Measurements from ENCODE around the gene FERD3L.

FERD3L gene

GRCh38 chr7:19098510-19098909, 46.7 kb downstream of the FERD3L start:
- DNase-seq = no peak

DNA sequence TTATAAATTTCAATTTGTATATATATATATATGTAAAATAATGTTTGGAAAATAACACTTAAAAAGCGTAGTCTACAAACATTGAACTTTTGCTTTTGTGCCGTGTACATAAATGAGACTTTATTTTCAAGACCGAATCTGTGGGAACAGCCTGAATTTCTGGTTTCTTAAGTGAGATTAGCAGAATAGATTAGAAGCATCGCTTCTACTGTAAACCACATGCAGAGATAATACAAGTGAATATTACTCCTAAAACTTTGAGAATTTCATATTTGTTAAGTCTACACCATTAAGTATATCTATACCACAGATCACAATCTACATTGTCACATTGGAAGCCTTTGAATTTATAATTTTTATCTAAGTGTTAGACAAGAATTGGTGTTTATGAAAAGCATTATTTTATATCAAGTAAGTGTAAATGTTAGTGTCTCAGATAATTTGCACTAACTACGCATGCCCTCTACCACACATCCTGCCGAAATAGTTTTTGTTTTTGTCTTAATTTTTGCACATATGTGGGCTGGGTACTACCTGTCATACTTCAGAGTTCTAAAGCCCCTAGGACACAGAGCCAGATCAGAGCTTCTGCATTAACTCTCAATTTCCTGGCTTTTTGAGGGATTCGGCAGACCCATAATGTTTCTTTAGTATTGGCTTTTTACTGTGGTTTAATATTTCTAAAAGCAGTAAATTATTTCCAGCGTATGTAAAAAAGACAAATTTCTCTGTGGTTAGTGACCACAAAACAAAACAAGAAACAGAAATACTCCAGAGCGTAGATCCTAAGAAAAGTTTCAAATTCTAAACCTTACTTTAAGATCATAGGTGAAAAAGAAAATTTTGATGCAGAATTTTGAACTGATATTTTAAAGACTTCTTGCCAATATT, 47.8 kb downstream of the FERD3L start:
- DNase-seq = no peak

GRCh38 chr7:19095353-19095860, 49.8 kb downstream of the FERD3L start:
- no peak for DNase-seq
